CD14-positive monocyte (primary cell): ENCODE measurements around the gene MRLN. TPM values are rescaled to one million over a fixed set of nuclear protein-coding genes. Genes with fewer than 3 reads are reported as not detected.

Experiments used
- DNase-seq, 3 donors: peaks; one replicate each; pipeline ENCODE4 v3.0.0-alpha.2; 2011 to 2022
- H2AFZ ChIP-seq: 2 replicates; pipeline ENCODE4 v1.6.0; 2012; ENCODE audit warnings: mild to moderate bottlenecking, low read depth, low read length, inconsistent platforms; ENCODE audit not compliant: insufficient read depth, poor library complexity, severe bottlenecking
- H3K27ac ChIP-seq, 2 donors: 1 replicate in 1 of 2; 2 replicates in 1 of 2; pipeline ENCODE4 v1.5.1; 2012 to 2013; ENCODE audit warnings: low read length in 2 of 2, control low read depth in 1 of 2, inconsistent platforms in 1 of 2, low read depth in 1 of 2, mild to moderate bottlenecking in 1 of 2
- H3K27me3 ChIP-seq, 2 donors: one replicate each; pipeline versions ENCODE4 v1.6.0 to v1.6.1; 2011 to 2013; ENCODE audit warnings: low read length in 2 of 2; ENCODE audit not compliant: control insufficient read depth in 2 of 2, insufficient read depth in 2 of 2
- H3K36me3 ChIP-seq, 2 donors: replicated peaks in 1 of 2; 1 replicate in 1 of 2; 2 replicates in 1 of 2; pipeline versions ENCODE4 v1.5.1 to v1.6.1; 2012 to 2013; ENCODE audit warnings: low read length in 2 of 2, control low read depth in 1 of 2, inconsistent platforms in 1 of 2, mild to moderate bottlenecking in 1 of 2; ENCODE audit not compliant: insufficient read depth in 2 of 2, control insufficient read depth in 1 of 2
- H3K4me1 ChIP-seq, 2 donors: 1 replicate in 1 of 2; 2 replicates in 1 of 2; pipeline versions ENCODE4 v1.5.1 to v1.6.1; 2012 to 2013; ENCODE audit warnings: low read length in 2 of 2, control low read depth in 1 of 2, inconsistent platforms in 1 of 2, mild to moderate bottlenecking in 1 of 2, moderate library complexity in 1 of 2; ENCODE audit not compliant: insufficient read depth in 2 of 2, control insufficient read depth in 1 of 2
- H3K4me2 ChIP-seq: replicated peaks from 2 replicates; pipeline ENCODE3; 2012; ENCODE audit warnings: low read length, moderate library complexity, mild to moderate bottlenecking; ENCODE audit not compliant: poor library complexity, severe bottlenecking; ENCODE audit errors: extremely low read depth
- H3K4me3 ChIP-seq, 3 experiments: fragments of 200-600 bp in 1 of 3; sonication (generic) in 1 of 3; replicated peaks in 1 of 3; 1 replicate in 2 of 3; 2 replicates in 1 of 3; pipeline ENCODE4 v1.5.1; 2011 to 2013; ENCODE audit warnings: low read length in 3 of 3, mild to moderate bottlenecking in 3 of 3, control low read depth in 2 of 3, low read depth in 2 of 3, inconsistent platforms in 1 of 3, moderate library complexity in 1 of 3
- H3K79me2 ChIP-seq: 2 replicates; pipeline ENCODE4 v1.6.0; 2012; ENCODE audit warnings: mild to moderate bottlenecking, control low read depth, inconsistent platforms, low read length, moderate library complexity; ENCODE audit not compliant: insufficient read depth
- H3K9ac ChIP-seq: 2 replicates; pipeline ENCODE4 v1.6.0; 2017; ENCODE audit warnings: low read length, mild to moderate bottlenecking; ENCODE audit not compliant: insufficient read depth, poor library complexity, severe bottlenecking
- H3K9me3 ChIP-seq, 2 donors: replicated peaks in 1 of 2; 1 replicate in 1 of 2; 2 replicates in 1 of 2; pipeline versions ENCODE4 v1.5.1 to v1.6.1; 2012 to 2013; ENCODE audit warnings: low read length in 2 of 2, control low read depth in 1 of 2; ENCODE audit not compliant: control insufficient read depth in 1 of 2, insufficient read depth in 1 of 2
- H4K20me1 ChIP-seq: 2 replicates; pipeline ENCODE4 v1.6.0; 2012; ENCODE audit warnings: mild to moderate bottlenecking, low read length, control low read depth, moderate library complexity; ENCODE audit not compliant: insufficient read depth
- H3K27ac Mint-ChIP-seq, 7 donors: one replicate each; pipeline ENCODE4 v1.8.0; 2020; ENCODE audit warnings: mild to moderate bottlenecking in 7 of 7, mixed read lengths in 7 of 7, moderate library complexity in 6 of 7, inconsistent platforms in 2 of 7
- H3K27me3 Mint-ChIP-seq, 3 donors: one replicate each; pipeline ENCODE4 v1.8.0; 2021 to 2022; ENCODE audit warnings: low read depth in 3 of 3, mild to moderate bottlenecking in 3 of 3, mixed read lengths in 3 of 3, moderate library complexity in 3 of 3, inconsistent platforms in 1 of 3
- H3K36me3 Mint-ChIP-seq, 2 donors: one replicate each; pipeline ENCODE4 v1.8.0; 2020; ENCODE audit warnings: mixed read lengths in 2 of 2, inconsistent platforms in 1 of 2, mild to moderate bottlenecking in 1 of 2
- H3K4me1 Mint-ChIP-seq: one replicate; pipeline ENCODE4 v1.8.0; 2020; ENCODE audit warnings: mild to moderate bottlenecking, mixed read lengths
- H3K4me3 Mint-ChIP-seq, 2 donors: one replicate each; pipeline ENCODE4 v1.8.0; 2020; ENCODE audit warnings: mild to moderate bottlenecking in 2 of 2, mixed read lengths in 2 of 2, moderate library complexity in 1 of 2
- H3K9me3 Mint-ChIP-seq, 7 donors: one replicate each; pipeline ENCODE4 v1.8.0; 2020 to 2022; ENCODE audit warnings: mixed read lengths in 7 of 7, mild to moderate bottlenecking in 6 of 7, moderate library complexity in 6 of 7, inconsistent platforms in 2 of 7
- CTCF ChIP-seq: fragments of 200-600 bp; IDR thresholded peaks from one replicate; pipeline ENCODE4 v1.8.0; 2022; ENCODE audit warnings: antibody characterized with exemption, mild to moderate bottlenecking
- WGBS: methylation state at CpG from one replicate; pipeline ENCODE4 v1.1.5; 2013; ENCODE audit warnings: missing lambda C conversion rate; ENCODE audit not compliant: insufficient coverage; 5-methylcytosine and 5-hydroxymethylcytosine counted together
- intact Hi-C, 2 donors: fragments of 100-400 bp; cut with micrococcal nuclease; formaldehyde crosslinking; loops; one replicate each; pipeline versions ENCODE4 v1.15.0 to v1.15.1; 2023
- polyA plus RNA-seq, 3 donors: library from polyadenylated mRNA; depleted of rRNA in 1 of 3; unstranded in 2 of 3; stranded (reverse) in 1 of 3; fragments of 300-500 nt in 2 of 3; fragments of >200 nt in 1 of 3; fragmentation: Illumina TruSeq in 2 of 3; gene quantifications; 1 replicate in 2 of 3; 2 replicates in 1 of 3; pipeline ENCODE4 v1.2.3, GENCODE V29; 2012 to 2021

Gene MRLN
- polyA plus RNA-seq, 3 donors, result not detected

GRCh38 chr10:59719374-59719773 lies 33.9 kb downstream of the MRLN start:
- no peak overlapping the region for H3K4me3 Mint-ChIP-seq
- Histone ChIP-seq H3K4me2 (no peak overlapping the region), H3K79me2 (no peaks in the 10 kb centered on the region), H4K20me1 (no peaks in the 10 kb centered on the region), H3K36me3 (no peaks in the 10 kb centered on the region), H3K4me1 (no peaks in the 10 kb centered on the region), H3K4me3 (no peak overlapping the region), H3K9ac (no peak overlapping the region), H3K9me3 (no peaks in the 10 kb centered on the region), H3K27ac (no peak overlapping the region), H2AFZ (no peak overlapping the region), H3K27me3 (no peaks in the 10 kb centered on the region)
- H3K27me3 Mint-ChIP-seq, result peaks cover 0 to 3% (median 0%) of the 10 kb centered on the region in 3 donors
- H3K4me1 Mint-ChIP-seq, result no peaks in the 10 kb centered on the region
- no CpG with 5 or more reads among the region's 2 CpGs for WGBS
- TF ChIP-seq CTCF, result no peak
- peaks cover 0 to 7% (median 3%) of the 10 kb centered on the region in 7 donors for H3K9me3 Mint-ChIP-seq
- intact Hi-C loops, result no loop called here
- no peak for DNase-seq
- H3K27ac Mint-ChIP-seq, result no peak overlapping the region
- H3K36me3 Mint-ChIP-seq, result no peaks in the 10 kb centered on the region

- Histone ChIP-seq H3K79me2 (no peaks in the 10 kb centered on the region), H3K9me3 (no peaks in the 10 kb centered on the region), H3K9ac (no peak overlapping the region), H3K27ac (no peak overlapping the region), H3K4me2 (no peak overlapping the region), H3K4me1 (no peaks in the 10 kb centered on the region), H4K20me1 (no peaks in the 10 kb centered on the region), H3K4me3 (no peak overlapping the region), H3K36me3 (no peaks in the 10 kb centered on the region), H3K27me3 (no peaks in the 10 kb centered on the region), H2AFZ (no peak overlapping the region)
- intact Hi-C loops, result no loop called here
- H3K36me3 Mint-ChIP-seq, result no peaks in the 10 kb centered on the region
- no CpG with 5 or more reads among the region's 2 CpGs for WGBS
- no peak overlapping the region for H3K27ac Mint-ChIP-seq
- H3K9me3 Mint-ChIP-seq, result peaks cover 0 to 7% (median 3%) of the 10 kb centered on the region in 7 donors
- H3K4me3 Mint-ChIP-seq, result no peak overlapping the region
- TF ChIP-seq CTCF, result no peak
- DNase-seq, result no peak
- H3K27me3 Mint-ChIP-seq, result peaks cover 0 to 5% (median 0%) of the 10 kb centered on the region in 3 donors
- no peaks in the 10 kb centered on the region for H3K4me1 Mint-ChIP-seq
Measured at GRCh38 chr10:59718257-59718656, 35.0 kb downstream of the MRLN start.
